ENCODE results near the gene CADPS2. TPM values are rescaled to one million over a fixed set of nuclear protein-coding genes. Genes with fewer than 3 reads are reported as not detected.

Gene CADPS2
- total RNA-seq, 1 donor = 27.2 TPM

DNA sequence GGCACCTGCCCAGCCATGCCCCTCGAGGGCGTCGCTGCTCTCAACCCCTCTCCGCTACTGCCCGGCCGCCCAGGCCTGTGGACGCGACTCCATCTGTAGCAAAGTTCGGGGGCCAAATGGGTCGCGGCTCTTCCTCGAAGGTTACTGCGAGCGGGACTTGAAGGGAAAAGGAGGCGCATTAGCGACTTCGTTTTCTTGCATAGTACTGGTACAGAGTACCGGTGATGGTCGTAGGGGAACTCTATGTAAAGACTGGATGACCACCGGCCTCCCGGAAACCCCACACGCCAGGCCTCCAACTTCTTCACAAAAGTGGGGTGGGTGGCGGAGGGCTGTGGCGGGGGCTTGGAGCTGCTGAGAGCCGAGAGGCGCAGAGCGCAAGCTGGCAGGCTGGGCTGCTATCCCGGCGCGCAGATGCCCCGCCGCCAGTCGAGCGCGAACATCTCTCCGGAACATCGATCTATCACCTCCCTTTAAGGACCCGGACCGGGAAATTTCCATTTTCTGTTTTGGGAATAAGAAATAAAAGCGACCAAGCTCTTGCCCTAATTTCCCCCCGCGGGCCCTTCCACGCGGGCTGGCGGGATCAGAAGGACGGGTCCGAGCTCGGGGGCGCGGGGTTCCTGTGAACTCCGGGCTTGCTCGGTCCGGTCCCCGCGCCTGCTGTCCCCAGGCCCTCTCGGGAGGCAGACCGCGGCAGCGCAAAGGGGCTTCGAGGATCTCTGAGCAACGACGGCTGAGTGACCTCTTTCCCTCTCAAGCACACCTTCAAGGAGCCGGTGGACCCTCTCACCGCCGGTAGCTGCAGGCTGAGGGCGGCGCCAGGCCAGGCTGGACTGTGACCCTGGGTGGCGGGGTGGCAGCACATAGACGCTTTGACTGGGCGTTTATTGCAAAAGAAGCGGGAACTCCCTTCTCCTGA is 569.5 kb downstream of the CADPS2 start:
- TF ChIP-seq, protein P1, sequence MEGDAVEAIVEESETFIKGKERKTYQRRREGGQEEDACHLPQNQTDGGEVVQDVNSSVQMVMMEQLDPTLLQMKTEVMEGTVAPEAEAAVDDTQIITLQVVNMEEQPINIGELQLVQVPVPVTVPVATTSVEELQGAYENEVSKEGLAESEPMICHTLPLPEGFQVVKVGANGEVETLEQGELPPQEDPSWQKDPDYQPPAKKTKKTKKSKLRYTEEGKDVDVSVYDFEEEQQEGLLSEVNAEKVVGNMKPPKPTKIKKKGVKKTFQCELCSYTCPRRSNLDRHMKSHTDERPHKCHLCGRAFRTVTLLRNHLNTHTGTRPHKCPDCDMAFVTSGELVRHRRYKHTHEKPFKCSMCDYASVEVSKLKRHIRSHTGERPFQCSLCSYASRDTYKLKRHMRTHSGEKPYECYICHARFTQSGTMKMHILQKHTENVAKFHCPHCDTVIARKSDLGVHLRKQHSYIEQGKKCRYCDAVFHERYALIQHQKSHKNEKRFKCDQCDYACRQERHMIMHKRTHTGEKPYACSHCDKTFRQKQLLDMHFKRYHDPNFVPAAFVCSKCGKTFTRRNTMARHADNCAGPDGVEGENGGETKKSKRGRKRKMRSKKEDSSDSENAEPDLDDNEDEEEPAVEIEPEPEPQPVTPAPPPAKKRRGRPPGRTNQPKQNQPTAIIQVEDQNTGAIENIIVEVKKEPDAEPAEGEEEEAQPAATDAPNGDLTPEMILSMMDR (IDR thresholded peaks at IDR 0.05; ENCODE audit: insufficient read depth, low read depth, low read length) = no peak
- no peak overlapping the region for H3K4me3 ChIP-seq (ENCODE audit: low read depth, low read length)
- no peak for DNase-seq (ENCODE audit: low read depth)

DNA sequence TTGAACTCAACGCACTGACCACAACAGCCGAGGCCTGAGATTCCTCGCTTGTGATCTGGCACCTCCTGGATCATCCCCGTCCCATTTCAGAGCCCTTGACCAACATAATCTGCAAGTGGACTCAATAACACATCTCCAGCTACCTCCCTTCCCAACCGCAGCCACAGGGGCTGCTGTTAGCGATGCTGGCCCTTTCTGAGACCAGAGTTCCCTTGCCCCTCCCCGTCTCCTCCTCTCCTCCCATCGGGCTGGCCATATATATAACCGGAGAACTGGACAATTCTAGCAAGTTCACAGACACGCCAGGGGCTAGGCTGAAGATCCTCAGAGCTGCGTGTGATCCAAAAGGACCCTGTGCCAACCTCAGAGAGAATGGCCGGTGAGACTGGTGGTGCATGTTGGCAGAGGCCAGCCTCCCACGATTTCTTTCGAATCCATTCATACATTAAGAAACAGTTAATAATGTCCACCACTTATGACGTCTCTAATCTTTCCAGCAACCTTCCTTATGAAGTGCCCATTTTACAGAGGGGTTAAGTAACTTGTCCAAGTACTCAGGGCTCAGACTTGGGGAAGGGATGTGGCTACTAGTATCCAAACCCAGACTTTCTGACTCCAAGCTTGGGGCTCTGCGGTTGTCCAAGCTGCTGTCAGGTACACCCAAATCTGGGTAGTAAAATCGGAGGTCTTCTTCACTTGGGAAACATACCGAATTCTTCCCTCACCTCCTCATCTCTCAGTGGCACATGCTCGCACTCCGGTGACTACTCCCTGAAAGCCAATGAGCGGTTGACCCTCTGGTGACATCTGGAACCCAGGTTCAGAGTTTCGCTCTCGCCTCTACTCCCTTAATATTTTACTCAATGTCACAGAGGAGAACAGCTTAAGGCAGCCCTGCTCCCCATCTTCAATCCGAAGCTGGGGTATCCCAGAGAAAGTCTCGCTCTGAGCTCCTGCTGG is 570.5 kb downstream of the CADPS2 start:
- TF ChIP-seq, protein P1 (IDR thresholded peaks at IDR 0.05; ENCODE audit: insufficient read depth, low read depth, low read length) = no peak
- DNase-seq (ENCODE audit: low read depth) = no peak

DNA sequence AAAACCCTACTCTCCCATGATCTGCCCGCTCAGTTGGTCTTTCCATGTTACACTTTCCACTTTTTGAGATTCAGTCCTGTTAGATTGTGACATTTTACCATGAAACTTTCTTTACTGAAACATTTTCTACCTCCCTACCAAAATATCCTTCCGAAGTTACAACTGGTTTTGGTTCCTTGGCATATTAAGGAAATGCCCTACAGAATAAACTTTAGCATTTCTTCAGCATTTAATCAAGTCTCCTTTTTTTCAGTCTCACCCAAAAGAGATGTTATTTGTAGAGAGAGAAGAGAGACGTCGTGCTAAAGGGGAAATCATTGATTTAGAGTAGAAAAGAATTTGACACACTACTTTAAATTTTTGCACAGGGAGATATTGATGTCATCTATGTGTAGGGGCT is 572.0 kb downstream of the CADPS2 start:
- TF ChIP-seq, protein P1 (IDR thresholded peaks at IDR 0.05; ENCODE audit: insufficient read depth, low read depth, low read length) = no peak

More for the DNA sequence above, 570.5 kb downstream of the CADPS2 start:
- no peak overlapping the region for H3K4me3 ChIP-seq (ENCODE audit: low read depth, low read length)

DNA sequence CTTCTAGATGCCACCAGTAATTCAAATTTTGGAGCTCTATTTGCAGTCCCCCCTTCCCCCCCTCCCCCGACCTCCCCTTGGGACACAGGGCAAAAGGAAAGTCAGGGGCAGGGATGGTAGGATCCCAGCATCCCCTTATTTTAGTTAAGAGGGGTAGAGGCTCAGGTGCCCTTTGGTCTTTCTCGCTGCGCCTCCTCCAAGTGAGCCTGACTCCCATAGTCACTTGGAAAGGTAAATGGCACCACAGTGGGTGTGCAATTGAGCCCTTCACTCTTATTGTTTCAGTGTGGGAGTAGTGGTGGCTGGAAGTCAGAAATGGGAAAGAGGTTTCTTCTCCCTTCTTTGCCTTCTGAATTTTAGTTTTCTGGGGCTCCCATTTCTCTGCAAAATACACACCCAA is 573.5 kb downstream of the CADPS2 start:
- TF ChIP-seq, protein P1 (IDR thresholded peaks at IDR 0.05; ENCODE audit: insufficient read depth, low read depth, low read length) = no peak
- no peak overlapping the region for H3K4me3 ChIP-seq (ENCODE audit: low read depth, low read length)
- no peak for DNase-seq (ENCODE audit: low read depth)

More for the DNA sequence above, 572.0 kb downstream of the CADPS2 start:
- H3K4me3 ChIP-seq (ENCODE audit: low read depth, low read length) = no peak overlapping the region
- no peak for DNase-seq (ENCODE audit: low read depth)

DNA sequence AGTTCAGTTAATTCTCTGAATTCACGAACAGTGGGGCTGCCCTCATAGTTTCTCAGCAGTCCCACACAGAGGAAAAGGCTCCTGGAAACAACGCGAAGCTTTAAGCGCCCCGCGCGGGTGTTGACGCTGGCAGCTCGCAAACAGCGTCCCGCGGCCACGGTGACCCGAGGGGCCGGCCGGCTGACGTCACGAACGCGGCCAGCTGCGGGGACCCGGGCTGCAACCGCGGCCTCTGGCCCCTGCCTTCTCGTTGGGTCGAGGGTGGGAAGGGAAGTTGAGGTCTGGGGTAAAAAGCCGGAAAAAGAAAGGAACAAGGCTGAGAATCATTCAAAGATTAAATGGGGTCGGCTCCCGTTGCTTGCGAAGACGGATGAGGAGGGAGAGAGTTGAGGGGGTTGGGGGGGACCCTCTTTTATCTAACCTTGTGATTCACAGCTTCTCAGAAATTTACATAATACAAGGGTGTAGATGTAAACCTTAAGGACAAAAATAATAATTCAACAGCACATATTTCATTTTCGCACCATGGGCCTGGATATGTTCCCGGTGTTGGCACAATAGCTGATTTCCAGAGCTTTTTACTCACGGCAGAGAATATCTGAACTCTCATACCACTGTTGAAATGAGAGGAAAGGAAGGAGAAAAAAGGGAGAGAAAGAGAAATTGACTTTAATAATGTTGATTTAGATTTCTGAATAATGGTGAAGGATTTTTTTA is 574.4 kb downstream of the CADPS2 start:
- TF ChIP-seq, protein P1 (IDR thresholded peaks at IDR 0.05; ENCODE audit: insufficient read depth, low read depth, low read length) = no peak
- DNase-seq (ENCODE audit: low read depth) = no peak

DNA sequence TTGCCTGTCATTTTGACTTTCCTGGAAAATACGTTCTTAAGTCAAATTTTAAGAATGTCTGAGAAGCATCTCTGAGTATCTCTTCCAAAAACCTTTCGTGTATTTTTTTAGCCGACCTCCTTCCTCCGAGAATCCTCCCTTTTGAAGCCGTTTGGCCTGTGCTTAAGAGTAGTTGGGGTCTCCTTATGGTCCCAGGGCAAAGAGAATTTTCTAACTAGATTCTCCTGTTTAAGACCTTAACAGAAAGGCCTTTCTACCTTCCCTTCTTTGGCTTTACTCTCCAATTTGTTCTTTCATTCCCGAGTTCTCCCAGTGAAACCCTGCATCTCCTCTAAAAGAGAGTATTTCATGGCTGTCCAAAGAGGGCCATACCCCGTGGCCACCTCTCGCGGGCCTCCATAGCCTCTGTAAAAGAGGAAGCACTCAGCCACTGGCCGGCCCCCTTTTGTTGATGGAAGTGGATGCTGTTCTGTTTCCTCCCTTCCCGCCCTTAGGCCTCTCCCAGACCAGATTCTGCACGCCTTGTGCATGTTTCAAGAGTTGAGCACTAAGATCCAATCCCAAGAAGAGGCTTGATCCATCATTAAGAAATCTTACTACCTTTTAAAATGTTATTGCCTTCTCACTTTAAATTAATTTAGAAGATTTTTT is 575.1 kb downstream of the CADPS2 start:
- TF ChIP-seq, protein P1 (IDR thresholded peaks at IDR 0.05; ENCODE audit: insufficient read depth, low read depth, low read length) = no peak
- no peak for DNase-seq (ENCODE audit: low read depth)
- H3K4me3 ChIP-seq (ENCODE audit: low read depth, low read length) = no peak overlapping the region

More for the DNA sequence above, 574.4 kb downstream of the CADPS2 start:
- H3K4me3 ChIP-seq (ENCODE audit: low read depth, low read length) = no peak overlapping the region
